ENCODE measurements around the gene PGK2. TPM values are rescaled to one million over a fixed set of nuclear protein-coding genes. Genes with fewer than 3 reads are reported as not detected.
"Not testable (repeated sequence)": the region's sequence is repeated elsewhere in the genome, so short reads cannot be mapped to it uniquely, and the experiment has no call there.

Gene PGK2
- total and polyA plus RNA-seq, 2 of the 8 experiments (the other 6 are each of a cell fraction or from before 2014, with no cell fraction given), result not detected

GRCh38 chr6:49799090-49799489, 12.0 kb upstream of the PGK2 start (continued):
- TF ChIP-seq, protein P1, sequence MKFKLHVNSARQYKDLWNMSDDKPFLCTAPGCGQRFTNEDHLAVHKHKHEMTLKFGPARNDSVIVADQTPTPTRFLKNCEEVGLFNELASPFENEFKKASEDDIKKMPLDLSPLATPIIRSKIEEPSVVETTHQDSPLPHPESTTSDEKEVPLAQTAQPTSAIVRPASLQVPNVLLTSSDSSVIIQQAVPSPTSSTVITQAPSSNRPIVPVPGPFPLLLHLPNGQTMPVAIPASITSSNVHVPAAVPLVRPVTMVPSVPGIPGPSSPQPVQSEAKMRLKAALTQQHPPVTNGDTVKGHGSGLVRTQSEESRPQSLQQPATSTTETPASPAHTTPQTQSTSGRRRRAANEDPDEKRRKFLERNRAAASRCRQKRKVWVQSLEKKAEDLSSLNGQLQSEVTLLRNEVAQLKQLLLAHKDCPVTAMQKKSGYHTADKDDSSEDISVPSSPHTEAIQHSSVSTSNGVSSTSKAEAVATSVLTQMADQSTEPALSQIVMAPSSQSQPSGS (IDR thresholded peaks at IDR 0.05; ENCODE audit: low read length), result no peak
- TF ChIP-seq BCL11A (IDR thresholded peaks at IDR 0.05; ENCODE audit: low read depth in 2 of 2, low read length in 2 of 2) (no peak), POLR2AphosphoS5 (IDR thresholded peaks at IDR 0.05; ENCODE audit: low read depth, low read length) (no peak)

- H3K79me2 ChIP-seq (ENCODE audit: control insufficient read depth in 1 of 2, insufficient read depth in 2 of 2, low read length in 2 of 2); H2BK15ac ChIP-seq (ENCODE audit: low read length); FAIRE-seq; H3K4me1 ChIP-seq (replicated peaks in 1 of 4; ENCODE audit: control insufficient read depth in 3 of 4, insufficient read depth in 4 of 4, low read length in 3 of 4); H3K9me3 ChIP-seq (ENCODE audit: insufficient read depth in 2 of 2, low read depth in 1 of 2, low read length in 1 of 2); H3K56ac ChIP-seq (replicated peaks; ENCODE audit: insufficient read length, low read depth, low read length); H4K8ac ChIP-seq (ENCODE audit: extremely low read depth, insufficient read depth, low read length); H3K18ac ChIP-seq (ENCODE audit: extremely low read depth, low read length); H3K79me1 ChIP-seq (ENCODE audit: low read depth, low read length); H2BK20ac ChIP-seq (ENCODE audit: low read length); H3K27me3 ChIP-seq (replicated peaks in 1 of 4; ENCODE audit: control insufficient read depth in 3 of 4, extremely low read depth in 1 of 4, insufficient read depth in 3 of 4, low read length in 3 of 4); H2BK5ac ChIP-seq (ENCODE audit: low read depth, low read length); H2BK120ac ChIP-seq (replicated peaks; ENCODE audit: low read depth, low read length); H2AK5ac ChIP-seq (ENCODE audit: low read depth, low read length); H4K20me1 ChIP-seq (replicated peaks in 1 of 2; ENCODE audit: control insufficient read depth in 1 of 2, insufficient read depth in 2 of 2, low read length in 2 of 2); H4K5ac ChIP-seq (ENCODE audit: insufficient read length, low read depth, low read length); H3K23me2 ChIP-seq (ENCODE audit: low read depth, low read length); CTCF ChIA-PET (ENCODE audit: partially characterized antibody); POLR2A ChIA-PET (ENCODE audit: partially characterized antibody); H3K23ac ChIP-seq (ENCODE audit: insufficient read length); H4K91ac ChIP-seq (replicated peaks; ENCODE audit: insufficient read length, low read length); H3K4ac ChIP-seq (replicated peaks; ENCODE audit: insufficient read length, low read depth, low read length); H3K9ac ChIP-seq (replicated peaks in 1 of 4; ENCODE audit: extremely low read depth in 1 of 4, low read depth in 3 of 4, low read length in 3 of 4); H2BK12ac ChIP-seq (ENCODE audit: low read depth, low read length); H3K27ac ChIP-seq (ENCODE audit: low read depth, low read length); H3K36me3 ChIP-seq (ENCODE audit: control insufficient read depth in 2 of 4, insufficient read depth in 4 of 4, low read length in 3 of 4); H3K14ac ChIP-seq (ENCODE audit: insufficient read length): not testable (repeated sequence)
- DNase-seq (ENCODE audit: low read depth in 1 of 2, low spot score in 2 of 2), result peak in 1 of 2 experiments; percentile 69
- Histone ChIP-seq H2AFZ (ENCODE audit: low read length) (0 out of 2 replicates have a peak overlapping the region, but pooled peaks have one; percentile 53), H3K4me3 (ENCODE audit: extremely low read depth in 1 of 4, insufficient read depth in 2 of 4, low read depth in 3 of 4, low read length in 4 of 4) (peak overlapping the region in 3 of 4 experiments; percentile 1 to 39 (median 36); a peak in 2 of 8 replicates), H3K4me2 (ENCODE audit: insufficient read depth in 1 of 2, low read depth in 2 of 2, low read length in 2 of 2) (peak overlapping the region in 1 of 2 experiments; percentile 52; a peak in 2 of 4 replicates)
- WGBS, 2 experiments (ENCODE audit: extremely low coverage in 1 of 2, insufficient coverage in 1 of 2, insufficient read length in 1 of 2, insufficient replicate concordance in 2 of 2, low coverage in 1 of 2, low lambda C conversion rate in 2 of 2, missing lambda C conversion rate in 1 of 2), result 65% methylated on average over 20 of the region's 21 CpGs; no CpG with 5 or more reads in 1 of the 2 experiments
These were observed 9.9 kb upstream of the PGK2 start for GRCh38 chr6:49796842-49797455.

All from H1 (cell line).